K562 (cell line): ENCODE results near the gene TXK. TPM values are rescaled to one million over a fixed set of nuclear protein-coding genes. Genes with fewer than 3 reads are reported as not detected.

Experiments
- ASH1L ChIP-seq: fragments of 450-650 bp; IDR thresholded peaks from 2 replicates; pipeline ENCODE4 v1.6.1; 2018; ENCODE audit warnings: borderline replicate concordance, mild to moderate bottlenecking, low read depth; ENCODE audit not compliant: partially characterized antibody
- CREM ChIP-seq: IDR thresholded peaks from 2 replicates; pipeline ENCODE4 v1.6.1; 2014; ENCODE audit warnings: antibody characterized with exemption, low read depth
- E2F6 ChIP-seq, 2 experiments: IDR thresholded peaks; 2 replicates each; pipeline ENCODE4 v1.6.1; 2011; ENCODE audit warnings: borderline replicate concordance in 1 of 2, control low read depth in 1 of 2, low read depth in 1 of 2, low read length in 1 of 2, mild to moderate bottlenecking in 1 of 2, mixed read lengths in 1 of 2, moderate library complexity in 1 of 2; ENCODE audit not compliant: insufficient read depth in 1 of 2, insufficient read length in 1 of 2, poor library complexity in 1 of 2, severe bottlenecking in 1 of 2; ENCODE audit errors: extremely low read depth in 1 of 2
- ETV5 ChIP-seq: sonication (generic); formaldehyde crosslinking; IDR thresholded peaks from 2 replicates; pipeline ENCODE4 v1.4.0; 2020; ENCODE audit warnings: low read depth, mild to moderate bottlenecking, missing genetic modification reagents
- MECOM ChIP-seq: fragments of 250-450 bp; sonication (Bioruptor Pico); IDR thresholded peaks from 2 replicates; pipeline ENCODE4 v1.8.0; 2022; ENCODE audit warnings: inconsistent platforms
- NFIC ChIP-seq: fragments of 450-650 bp; IDR thresholded peaks from 2 replicates; pipeline ENCODE4 v1.6.1; 2017; ENCODE audit warnings: mild to moderate bottlenecking, inconsistent platforms
- NFIX ChIP-seq: fragments of 250-450 bp; sonication (Bioruptor Pico); IDR thresholded peaks from 2 replicates; pipeline ENCODE4 v1.4.0; 2020; ENCODE audit warnings: low read depth, mild to moderate bottlenecking, moderate library complexity
- NR2F6 ChIP-seq: fragments of 450-650 bp; formaldehyde crosslinking; IDR thresholded peaks from 2 replicates; pipeline ENCODE4 v1.4.0; 2020; ENCODE audit warnings: mild to moderate bottlenecking
- SIN3B ChIP-seq: fragments of 450-650 bp; IDR thresholded peaks from 2 replicates; pipeline ENCODE4 v1.6.1; 2017; ENCODE audit warnings: low read depth, mild to moderate bottlenecking, moderate library complexity
- TAF15 ChIP-seq: fragments of 200-400 bp; formaldehyde crosslinking; IDR thresholded peaks from 2 replicates; pipeline ENCODE4 v1.6.1; 2017; ENCODE audit warnings: mild to moderate bottlenecking, low read depth, low read length, moderate library complexity
- ZBTB49 ChIP-seq: sonication (generic); formaldehyde crosslinking; IDR thresholded peaks from 2 replicates; pipeline ENCODE4 v1.8.0; 2022; ENCODE audit warnings: missing genetic modification reagents, mild to moderate bottlenecking, borderline replicate concordance
- ZBTB7A ChIP-seq: IDR thresholded peaks from 2 replicates; pipeline ENCODE4 v1.6.1; 2011; ENCODE audit warnings: low read depth, mild to moderate bottlenecking, low read length, moderate library complexity, borderline replicate concordance; ENCODE audit not compliant: control insufficient read depth
- ZNF3 ChIP-seq: fragments of 250-450 bp; sonication (Bioruptor Pico); IDR thresholded peaks from 2 replicates; pipeline ENCODE4 v1.5.0; 2021; ENCODE audit warnings: mild to moderate bottlenecking, moderate library complexity
- ZNF668 ChIP-seq: fragments of 250-450 bp; sonication (Bioruptor Pico); IDR thresholded peaks from 2 replicates; pipeline ENCODE4 v1.8.0; 2022; ENCODE audit warnings: mild to moderate bottlenecking, inconsistent platforms
- polyA plus RNA-seq, 8 experiments: library from polyadenylated mRNA; depleted of rRNA in 4 of 8; stranded (reverse) in 5 of 8; unstranded in 3 of 8; fragments of >200 nt; fragmentation: Nextera tagmentation in 2 of 8; fragmentation: Illumina TruSeq in 1 of 8; extraction: Ambion mirVana in 2 of 8; extraction: Trizol in 1 of 8; gene quantifications; 2 replicates each; pipeline versions ENCODE4 v1.2.1 to v1.2.3, GENCODE V29; 2011 to 2014; ENCODE audit warnings: inconsistent platforms in 1 of 8, missing spikeins in 1 of 8
- small RNA-seq: library from RNA; depleted of rRNA; stranded (forward); fragments of <200 nt; gene quantifications from one replicate; pipeline ENCODE3, GENCODE V24; 2014
- total RNA-seq, 7 experiments: library from RNA; depleted of rRNA in 6 of 7; stranded (reverse); fragments of >200 nt in 6 of 7; fragmentation: Illumina TruSeq in 2 of 7; extraction: Trizol in 2 of 7; gene quantifications; 2 replicates each; pipeline versions ENCODE4 v1.2.1 to v1.2.3, GENCODE V29; 2011 to 2021; ENCODE audit warnings: low replicate concordance in 1 of 7

Gene TXK
- total and polyA plus RNA-seq, 9 of the 15 experiments (the other 6 are each of a cell fraction or from before 2014, with no cell fraction given) = 0.24 to 1.1 (median 0.45) TPM; not detected in 1

GRCh38 chr4:48017108-48017571 is 116.9 kb downstream of the TXK start (continued):
- TF ChIP-seq ZBTB49 (CRISPR knock-in tag) (no peak), NFIC (no peak), ZBTB7A (0 out of 2 replicates have a peak, but pooled peaks have one; percentile 29), ASH1L (no peak), ETV5 (CRISPR knock-in tag) (no peak), SIN3B (no peak), E2F6 (IDR thresholded peaks at IDR 0.05; ENCODE audit: borderline replicate concordance in 1 of 2, extremely low read depth in 1 of 2, insufficient read depth in 1 of 2, insufficient read length in 1 of 2, low read depth in 1 of 2, low read length in 1 of 2, poor library complexity in 1 of 2, severe bottlenecking in 1 of 2) (peak in 1 of 2 experiments; percentile 38), NR2F6 (no peak), ZNF668 (CRISPR knock-in tag) (no peak), MECOM (no peak), TAF15 (no peak), NFIX (CRISPR knock-in tag) (no peak), ZNF3 (CRISPR knock-in tag) (no peak), CREM (peak; percentile 58; the same call in 1 of the 2 replicates)
- TF ChIP-seq, all 486 proteins: peak for 6

Small RNAs within 50 kb of the gene (small RNA-seq; reads per million reads assigned to genes)
- gene RF00019 = not detected
- not detected for gene RF00026
- not detected for gene RNU6-838P

Other genes with a start within 250 kb of the TXK start
- 9.1 and 15.1 TPM in 2 replicates for gene NFXL1, start 219.7 kb downstream of the TXK start, total RNA-seq (2014; rRNA removed)
- gene NFXL1, start 219.7 kb downstream of the TXK start, total RNA-seq (2014; rRNA removed; fragmentation: Illumina TruSeq; extraction: Trizol) = 10.6 and 11.2 TPM in 2 replicates
- gene NFXL1, start 219.7 kb downstream of the TXK start, total RNA-seq (2015; rRNA removed; fragmentation: Illumina TruSeq; extraction: Trizol) = 8.7 and 9.5 TPM in 2 replicates
- 16.1 and 18.8 TPM in 2 replicates for gene NFXL1, start 219.7 kb downstream of the TXK start, total RNA-seq (2021)
- 22.4 and 27.0 TPM in 2 replicates for gene NFXL1, start 219.7 kb downstream of the TXK start, polyA plus RNA-seq (2011; rRNA removed)
- gene NFXL1, start 219.7 kb downstream of the TXK start, polyA plus RNA-seq (2014; fragmentation: Illumina TruSeq; extraction: Trizol) = 10.4 and 13.0 TPM in 2 replicates
- 1 to 10 TPM; 7.5 to 8.0 TPM for gene NFXL1, start 219.7 kb downstream of the TXK start, polyA plus RNA-seq (2014; fragmentation: Nextera tagmentation; extraction: Ambion mirVana)
- 12.8 and 13.6 TPM in 2 replicates for gene NFXL1, start 219.7 kb downstream of the TXK start, polyA plus RNA-seq (2014; rRNA removed)
- not detected in 2 replicates for gene CNGA1, start 117.6 kb downstream of the TXK start, total RNA-seq (2014; rRNA removed)
- gene CNGA1, start 117.6 kb downstream of the TXK start, total RNA-seq (2014; rRNA removed; fragmentation: Illumina TruSeq; extraction: Trizol) = 0.06 TPM in 1 of 2 replicates, not detected in the other
- gene CNGA1, start 117.6 kb downstream of the TXK start, total RNA-seq (2015; rRNA removed; fragmentation: Illumina TruSeq; extraction: Trizol) = not detected in 2 replicates
- gene CNGA1, start 117.6 kb downstream of the TXK start, total RNA-seq (2021) = 0.29 TPM in 1 of 2 replicates, not detected in the other
- gene CNGA1, start 117.6 kb downstream of the TXK start, polyA plus RNA-seq (2011; rRNA removed) = 0.03 and 0.05 TPM in 2 replicates
- 0.04 TPM in 1 of 2 replicates, not detected in the other for gene CNGA1, start 117.6 kb downstream of the TXK start, polyA plus RNA-seq (2014; fragmentation: Illumina TruSeq; extraction: Trizol)
- not detected for gene CNGA1, start 117.6 kb downstream of the TXK start, polyA plus RNA-seq (2014; fragmentation: Nextera tagmentation; extraction: Ambion mirVana)
- gene CNGA1, start 117.6 kb downstream of the TXK start, polyA plus RNA-seq (2014; rRNA removed) = 0.04 TPM in 1 of 2 replicates, not detected in the other
- gene NIPAL1, start 117.5 kb downstream of the TXK start, total RNA-seq (2014; rRNA removed) = 0.27 and 0.98 TPM in 2 replicates
- 0.11 and 0.22 TPM in 2 replicates for gene NIPAL1, start 117.5 kb downstream of the TXK start, total RNA-seq (2014; rRNA removed; fragmentation: Illumina TruSeq; extraction: Trizol)
- gene NIPAL1, start 117.5 kb downstream of the TXK start, total RNA-seq (2015; rRNA removed; fragmentation: Illumina TruSeq; extraction: Trizol) = 0.25 and 0.68 TPM in 2 replicates
- gene NIPAL1, start 117.5 kb downstream of the TXK start, total RNA-seq (2021) = 0.20 and 0.72 TPM in 2 replicates
- gene NIPAL1, start 117.5 kb downstream of the TXK start, polyA plus RNA-seq (2011; rRNA removed) = 0.30 and 0.43 TPM in 2 replicates
- 0.28 and 0.54 TPM in 2 replicates for gene NIPAL1, start 117.5 kb downstream of the TXK start, polyA plus RNA-seq (2014; fragmentation: Illumina TruSeq; extraction: Trizol)
- gene NIPAL1, start 117.5 kb downstream of the TXK start, polyA plus RNA-seq (2014; fragmentation: Nextera tagmentation; extraction: Ambion mirVana) = under 1 TPM; 0.03 to 0.17 TPM
- 0.16 and 0.38 TPM in 2 replicates for gene NIPAL1, start 117.5 kb downstream of the TXK start, polyA plus RNA-seq (2014; rRNA removed)
- 9.6 and 14.7 TPM in 2 replicates for gene TEC, start 135.6 kb upstream of the TXK start, total RNA-seq (2014; rRNA removed)
- 10.2 and 11.4 TPM in 2 replicates for gene TEC, start 135.6 kb upstream of the TXK start, total RNA-seq (2014; rRNA removed; fragmentation: Illumina TruSeq; extraction: Trizol)
- 12.5 and 13.0 TPM in 2 replicates for gene TEC, start 135.6 kb upstream of the TXK start, total RNA-seq (2015; rRNA removed; fragmentation: Illumina TruSeq; extraction: Trizol)
- gene TEC, start 135.6 kb upstream of the TXK start, total RNA-seq (2021) = 6.8 and 8.0 TPM in 2 replicates
- gene TEC, start 135.6 kb upstream of the TXK start, polyA plus RNA-seq (2011; rRNA removed) = 8.0 and 9.8 TPM in 2 replicates
- gene TEC, start 135.6 kb upstream of the TXK start, polyA plus RNA-seq (2014; fragmentation: Illumina TruSeq; extraction: Trizol) = 7.4 and 8.8 TPM in 2 replicates
- gene TEC, start 135.6 kb upstream of the TXK start, polyA plus RNA-seq (2014; fragmentation: Nextera tagmentation; extraction: Ambion mirVana) = 1 to 10 TPM; 5.3 to 8.2 TPM
- 6.8 and 10.6 TPM in 2 replicates for gene TEC, start 135.6 kb upstream of the TXK start, polyA plus RNA-seq (2014; rRNA removed)
- gene SLAIN2, start 207.3 kb upstream of the TXK start, total RNA-seq (2014; rRNA removed) = 8.4 and 11.5 TPM in 2 replicates
- gene SLAIN2, start 207.3 kb upstream of the TXK start, total RNA-seq (2014; rRNA removed; fragmentation: Illumina TruSeq; extraction: Trizol) = 35.0 and 36.6 TPM in 2 replicates
- gene SLAIN2, start 207.3 kb upstream of the TXK start, total RNA-seq (2015; rRNA removed; fragmentation: Illumina TruSeq; extraction: Trizol) = 46.9 and 56.8 TPM in 2 replicates
- 42.8 and 43.0 TPM in 2 replicates for gene SLAIN2, start 207.3 kb upstream of the TXK start, total RNA-seq (2021)
- 25.5 and 41.8 TPM in 2 replicates for gene SLAIN2, start 207.3 kb upstream of the TXK start, polyA plus RNA-seq (2011; rRNA removed)
- gene SLAIN2, start 207.3 kb upstream of the TXK start, polyA plus RNA-seq (2014; fragmentation: Illumina TruSeq; extraction: Trizol) = 86.2 and 116 TPM in 2 replicates
- gene SLAIN2, start 207.3 kb upstream of the TXK start, polyA plus RNA-seq (2014; fragmentation: Nextera tagmentation; extraction: Ambion mirVana) = 1 to 10 TPM; 3.5 to 6.2 TPM
- 11.7 and 20.2 TPM in 2 replicates for gene SLAIN2, start 207.3 kb upstream of the TXK start, polyA plus RNA-seq (2014; rRNA removed)